ENCODE results near the gene EN2.

DNA sequence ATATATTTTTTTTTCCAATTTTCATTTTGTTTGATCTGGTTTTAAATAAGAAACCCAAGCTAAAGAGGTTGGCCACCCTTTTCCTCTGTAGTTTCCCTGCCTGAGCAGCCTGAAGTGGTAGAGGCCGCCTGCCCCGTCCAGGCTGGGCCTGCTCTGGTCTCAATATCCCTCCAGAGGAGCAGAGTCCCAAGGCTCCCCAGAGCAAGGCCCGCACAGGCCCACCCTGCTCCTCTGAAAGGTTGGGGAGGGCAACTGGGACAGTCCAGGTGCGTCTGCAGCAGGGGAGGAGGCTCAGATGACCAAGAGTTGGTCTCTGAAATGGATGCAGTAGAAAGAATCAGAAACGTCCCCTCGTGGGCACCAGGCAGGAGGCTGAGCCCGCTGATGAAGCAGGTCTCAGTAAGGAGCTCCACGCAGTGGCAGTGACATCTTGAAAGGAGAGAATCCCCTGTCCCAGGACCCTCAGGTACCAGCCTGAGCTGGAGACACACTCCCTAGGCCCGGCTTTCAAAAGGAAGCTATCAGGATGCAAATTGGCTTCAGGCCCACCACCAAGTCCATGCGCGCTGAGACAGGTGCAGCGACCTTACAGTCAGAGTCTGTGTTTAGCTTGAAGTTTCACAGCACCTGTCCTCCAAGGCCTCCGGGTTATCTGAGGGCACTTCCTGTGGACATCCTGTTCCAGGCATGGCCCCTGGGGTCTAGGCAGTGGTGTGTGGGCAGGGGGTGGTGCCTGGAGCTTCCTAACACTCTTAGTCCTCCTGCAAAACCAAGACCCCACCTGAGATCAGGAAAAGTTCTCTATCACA, 37.7 kb downstream of the EN2 start:
- no peak for TF ChIP-seq CTCF (IDR thresholded peaks at IDR 0.05)
- no peak for TF ChIP-seq POLR2AphosphoS5 (IDR thresholded peaks at IDR 0.05)
- no peak for TF ChIP-seq POLR2A (IDR thresholded peaks at IDR 0.05; ENCODE audit: low read depth)
